GM12864 (cell line): ENCODE data around the gene FBXW12.

Experiments used
- DNase-seq: peaks from one replicate; pipeline ENCODE4 v3.0.0-alpha.2; 2011; ENCODE audit warnings: low read depth
- H3K4me3 ChIP-seq: 2 replicates; pipeline ENCODE4 v1.5.1; 2011; ENCODE audit warnings: mild to moderate bottlenecking, low read depth, low read length, control low read depth
- TF ChIP-seq, protein P1 (sequence below): IDR thresholded peaks from 2 replicates; pipeline ENCODE4 v1.5.1; 2011; ENCODE audit warnings: low read depth, mild to moderate bottlenecking, moderate library complexity, low read length, control low read depth, inconsistent platforms; ENCODE audit errors: missing control alignments

FBXW12 gene

DNA sequence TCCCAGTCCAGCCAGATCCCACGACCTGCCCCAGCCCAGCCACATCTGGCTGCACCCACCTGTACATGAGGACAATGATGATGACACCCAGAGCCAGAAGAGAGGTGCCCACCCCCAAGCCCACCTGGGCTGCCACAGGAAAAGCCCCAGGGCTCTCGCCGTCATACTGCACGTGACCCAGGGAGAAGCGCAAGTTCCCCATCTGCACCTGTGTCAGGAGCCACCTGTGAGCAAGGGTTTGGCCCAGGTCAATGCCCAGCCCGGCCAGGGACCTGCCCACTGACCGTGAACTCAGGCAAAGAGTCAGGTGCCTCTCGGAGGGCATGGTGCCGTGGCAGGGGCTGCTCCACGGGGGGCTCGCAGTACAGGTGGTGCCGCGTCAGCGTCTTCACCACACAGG is 41.6 kb downstream of the FBXW12 start:
- TF ChIP-seq, protein P1, sequence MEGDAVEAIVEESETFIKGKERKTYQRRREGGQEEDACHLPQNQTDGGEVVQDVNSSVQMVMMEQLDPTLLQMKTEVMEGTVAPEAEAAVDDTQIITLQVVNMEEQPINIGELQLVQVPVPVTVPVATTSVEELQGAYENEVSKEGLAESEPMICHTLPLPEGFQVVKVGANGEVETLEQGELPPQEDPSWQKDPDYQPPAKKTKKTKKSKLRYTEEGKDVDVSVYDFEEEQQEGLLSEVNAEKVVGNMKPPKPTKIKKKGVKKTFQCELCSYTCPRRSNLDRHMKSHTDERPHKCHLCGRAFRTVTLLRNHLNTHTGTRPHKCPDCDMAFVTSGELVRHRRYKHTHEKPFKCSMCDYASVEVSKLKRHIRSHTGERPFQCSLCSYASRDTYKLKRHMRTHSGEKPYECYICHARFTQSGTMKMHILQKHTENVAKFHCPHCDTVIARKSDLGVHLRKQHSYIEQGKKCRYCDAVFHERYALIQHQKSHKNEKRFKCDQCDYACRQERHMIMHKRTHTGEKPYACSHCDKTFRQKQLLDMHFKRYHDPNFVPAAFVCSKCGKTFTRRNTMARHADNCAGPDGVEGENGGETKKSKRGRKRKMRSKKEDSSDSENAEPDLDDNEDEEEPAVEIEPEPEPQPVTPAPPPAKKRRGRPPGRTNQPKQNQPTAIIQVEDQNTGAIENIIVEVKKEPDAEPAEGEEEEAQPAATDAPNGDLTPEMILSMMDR: no peak
- H3K4me3 ChIP-seq: no peak overlapping the region
- DNase-seq: no peak

DNA sequence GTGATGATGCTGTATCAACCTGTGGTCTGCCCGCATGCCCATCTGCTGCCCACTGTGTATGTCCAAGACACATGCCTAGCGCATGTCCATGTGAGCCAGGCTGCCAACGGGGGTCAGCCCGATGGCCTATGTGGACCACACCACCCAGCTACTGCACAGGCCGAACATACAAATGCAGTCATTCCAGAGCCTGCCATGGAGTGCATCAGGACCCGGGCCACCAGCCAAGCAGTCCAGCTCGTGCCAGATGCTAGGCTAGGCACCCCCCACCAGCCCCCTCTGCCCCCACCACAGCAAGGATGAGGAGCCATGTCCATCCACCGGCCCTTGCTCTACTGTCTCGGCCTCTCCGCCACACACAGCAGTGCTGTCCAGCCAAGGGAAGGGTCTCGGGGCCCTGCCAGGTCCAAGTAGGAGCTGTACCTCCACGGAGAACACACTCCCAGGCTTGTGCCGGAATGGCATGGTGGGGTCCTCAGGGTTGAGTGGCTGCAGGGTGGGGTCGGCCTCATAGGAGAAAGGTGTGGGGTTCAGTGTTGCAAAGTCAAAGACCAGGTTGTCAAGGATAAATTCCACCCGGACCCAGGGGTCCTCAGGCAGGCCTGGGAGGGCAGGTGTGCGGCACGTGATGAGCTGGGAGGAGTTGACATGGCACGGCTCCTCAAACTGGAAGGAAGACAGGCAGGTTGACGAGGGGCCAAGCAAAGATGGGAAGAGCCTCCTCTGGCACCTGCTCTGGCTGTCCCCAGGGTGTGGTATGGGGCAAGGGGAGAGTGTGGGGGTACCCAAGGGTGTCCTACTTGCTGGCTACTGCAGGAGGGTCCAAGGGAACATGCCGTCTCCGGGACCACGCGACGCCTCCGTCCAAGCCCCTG is 42.6 kb downstream of the FBXW12 start:
- TF ChIP-seq, protein P1: no peak
- no peak for DNase-seq
- H3K4me3 ChIP-seq: no peak overlapping the region

DNA sequence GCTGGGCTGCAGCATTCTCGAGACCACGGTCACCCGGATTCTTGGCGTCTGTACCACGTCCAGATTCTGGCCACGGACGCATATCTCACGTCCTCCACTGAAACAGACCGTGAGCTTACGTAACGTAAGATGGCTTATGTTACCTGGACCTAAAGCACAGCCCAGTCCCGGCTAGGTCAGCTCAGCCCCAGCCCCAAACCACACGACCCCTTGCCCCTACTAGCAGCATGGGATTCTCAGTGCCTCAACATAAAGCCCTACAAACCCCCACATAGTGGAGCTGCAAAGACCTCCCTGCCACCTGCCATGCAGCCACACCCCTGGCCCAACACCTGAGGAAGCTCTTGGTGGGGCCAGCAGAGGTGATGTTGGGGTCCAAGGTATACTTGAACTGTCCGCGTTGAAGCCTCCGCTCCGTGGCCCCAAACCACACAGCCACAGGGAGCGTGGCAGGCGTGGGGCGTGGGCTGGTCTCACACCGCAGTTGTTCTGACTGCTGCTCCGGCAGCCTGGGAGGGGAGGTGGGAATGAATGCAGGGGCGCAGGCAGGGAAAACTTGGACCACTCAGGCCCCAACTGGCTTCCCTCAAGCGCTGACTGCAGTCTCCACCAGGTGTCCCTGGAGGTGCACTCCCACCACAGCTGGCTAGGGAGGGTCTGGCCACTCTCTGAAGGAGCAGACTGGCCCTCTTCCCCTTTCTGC is 43.4 kb downstream of the FBXW12 start:
- TF ChIP-seq, protein P1: no peak
- no peak for DNase-seq
- H3K4me3 ChIP-seq: no peak overlapping the region

DNA sequence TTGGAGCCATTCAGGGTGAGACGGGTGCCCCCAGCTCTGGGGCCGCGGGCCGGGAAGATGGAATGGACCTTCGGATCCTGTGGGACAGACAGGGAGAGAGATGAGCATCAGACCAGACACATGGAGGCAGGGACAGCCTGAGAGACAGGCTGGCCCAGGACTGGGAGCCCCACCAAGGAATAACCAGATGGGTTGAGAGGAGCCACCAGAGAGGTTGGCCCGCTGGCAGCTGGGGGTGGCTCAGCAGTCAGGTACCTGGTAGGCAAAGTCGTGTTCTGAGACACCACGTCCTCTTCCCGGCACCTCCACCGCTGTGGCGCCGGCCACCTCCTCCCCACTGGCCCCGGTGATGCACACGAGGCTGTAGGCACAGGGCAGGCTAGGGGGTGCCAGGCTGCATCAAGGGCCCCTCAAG is 44.1 kb downstream of the FBXW12 start:
- H3K4me3 ChIP-seq: no peak overlapping the region
- TF ChIP-seq, protein P1: no peak
- no peak for DNase-seq

DNA sequence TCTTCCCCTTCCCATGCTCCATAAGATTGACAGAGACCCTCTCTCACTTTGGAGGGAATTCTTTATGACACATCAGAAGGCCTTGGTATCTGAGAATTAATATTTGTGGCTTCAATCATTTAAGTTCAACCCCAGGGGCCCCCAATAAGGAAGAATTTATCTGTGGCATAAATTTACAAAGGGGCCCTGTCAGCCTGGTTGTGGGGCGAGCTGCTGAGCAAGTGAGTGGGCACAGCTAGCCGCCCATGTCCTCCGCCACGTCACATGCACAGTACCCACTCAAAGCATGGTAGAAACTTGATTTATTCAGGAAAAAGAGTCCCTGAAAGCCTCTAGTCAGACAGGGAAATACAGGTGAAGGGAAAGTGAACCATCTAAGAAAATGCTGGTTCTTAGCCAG is 44.5 kb downstream of the FBXW12 start:
- DNase-seq: no peak
- H3K4me3 ChIP-seq: no peak overlapping the region
- TF ChIP-seq, protein P1: no peak

DNA sequence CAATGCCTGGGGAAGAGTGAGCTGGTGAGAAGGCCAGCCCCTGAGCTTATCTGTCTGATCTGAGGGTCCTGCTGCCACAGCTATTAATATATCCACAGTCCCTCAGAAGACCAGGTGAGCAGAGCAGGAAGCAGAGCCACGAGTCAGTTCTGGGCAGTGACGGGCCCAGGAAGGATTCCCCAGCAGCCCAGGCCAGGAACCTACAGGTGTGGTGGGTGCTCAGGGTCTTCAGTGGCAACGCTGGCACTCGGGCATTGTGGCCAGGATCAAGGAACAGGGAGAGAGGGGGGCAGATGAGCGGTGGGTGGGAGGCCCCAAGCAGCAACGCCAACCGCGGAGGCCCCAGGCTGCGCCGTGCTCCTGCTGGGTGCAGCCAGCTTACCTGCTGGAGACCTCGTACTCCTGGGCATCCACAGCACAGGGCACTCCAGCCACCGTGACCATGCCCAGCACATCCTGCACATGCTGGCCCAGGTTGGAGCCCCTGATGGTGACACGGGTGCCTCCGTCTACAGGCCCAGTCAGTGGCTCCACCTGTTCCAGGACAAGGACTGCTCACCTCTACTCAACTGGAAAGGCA is 45.6 kb downstream of the FBXW12 start:
- H3K4me3 ChIP-seq: no peak overlapping the region
- no peak for DNase-seq
- TF ChIP-seq, protein P1: no peak
